ENCODE data around the gene GDF2.

GRCh38 chr10:47310090-47310505 is 12.2 kb upstream of the GDF2 start:
- no peak for TF ChIP-seq CTCF (conservative IDR thresholded peaks at IDR 0.05; ENCODE audit: low read depth, low read length)
- no peak for TF ChIP-seq EZH2 (IDR thresholded peaks at IDR 0.05; ENCODE audit: borderline replicate concordance, low read depth, low read length, poor library complexity, severe bottlenecking)
